Skeletal muscle satellite cell (primary cell): ENCODE measurements around the gene ZFYVE21. TPM values are rescaled to one million over a fixed set of nuclear protein-coding genes. Genes with fewer than 3 reads are reported as not detected.
"Not testable (repeated sequence)": the region's sequence is repeated elsewhere in the genome, so short reads cannot be mapped to it uniquely, and the experiment has no call there.

ENCODE experiments used
- H3K27me3 ChIP-seq: 2 replicates; pipeline ENCODE4 v1.7.0; 2013; ENCODE audit warnings: low read length; ENCODE audit not compliant: control insufficient read depth, insufficient read depth
- H3K36me3 ChIP-seq: 2 replicates; pipeline ENCODE4 v1.7.0; 2013; ENCODE audit warnings: mild to moderate bottlenecking, control low read depth, low read length; ENCODE audit not compliant: insufficient read depth
- H3K4me1 ChIP-seq: 2 replicates; pipeline ENCODE4 v1.7.0; 2013; ENCODE audit warnings: low read length; ENCODE audit not compliant: control insufficient read depth, insufficient read depth
- H3K4me2 ChIP-seq: 2 replicates; pipeline ENCODE4 v1.7.0; 2013; ENCODE audit warnings: mild to moderate bottlenecking, low read length
- H3K4me3 ChIP-seq: 2 replicates; pipeline ENCODE4 v1.7.0; 2013; ENCODE audit warnings: low read length
- H3K9ac ChIP-seq: 2 replicates; pipeline ENCODE4 v1.7.0; 2013; ENCODE audit warnings: mild to moderate bottlenecking, low read depth, low read length, moderate library complexity
- H3K9me3 ChIP-seq: replicated peaks from 2 replicates; pipeline ENCODE4 v1.7.0; 2013; ENCODE audit warnings: mild to moderate bottlenecking, control low read depth, low read length
- small RNA-seq: library from RNA; depleted of rRNA; stranded (forward); fragments of <200 nt; gene quantifications from one replicate; pipeline ENCODE3, GENCODE V24; 2012

The ZFYVE21 gene

DNA sequence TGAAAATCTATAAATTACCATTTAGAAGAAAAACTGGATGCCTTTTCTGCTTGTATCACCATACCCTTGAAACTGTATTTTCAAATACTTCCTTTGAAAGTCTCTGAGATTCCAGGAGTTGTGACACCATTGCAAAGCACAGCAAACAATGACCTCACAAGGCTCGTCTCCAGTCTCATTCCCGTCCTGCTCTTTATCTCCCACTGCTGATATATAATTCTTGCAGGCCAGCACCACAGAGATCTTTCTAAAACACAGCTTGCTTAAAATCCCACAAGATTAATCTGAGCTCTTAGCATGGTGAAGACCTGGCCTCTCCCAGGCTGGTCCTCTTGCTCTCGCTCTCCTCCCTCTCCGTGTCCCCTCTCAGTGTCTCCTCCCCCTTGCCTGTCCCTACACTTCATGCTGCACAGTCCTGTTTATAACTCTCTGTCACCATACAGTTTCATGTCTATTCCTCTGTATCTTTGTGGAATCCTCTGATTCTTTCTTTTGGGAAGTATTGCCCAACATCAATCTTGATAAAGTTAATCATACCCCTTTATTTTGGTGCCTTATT, 51.8 kb downstream of the ZFYVE21 start:
- Histone ChIP-seq H3K27me3 (no peaks in the 10 kb centered on the region), H3K9ac (no peak overlapping the region)

DNA sequence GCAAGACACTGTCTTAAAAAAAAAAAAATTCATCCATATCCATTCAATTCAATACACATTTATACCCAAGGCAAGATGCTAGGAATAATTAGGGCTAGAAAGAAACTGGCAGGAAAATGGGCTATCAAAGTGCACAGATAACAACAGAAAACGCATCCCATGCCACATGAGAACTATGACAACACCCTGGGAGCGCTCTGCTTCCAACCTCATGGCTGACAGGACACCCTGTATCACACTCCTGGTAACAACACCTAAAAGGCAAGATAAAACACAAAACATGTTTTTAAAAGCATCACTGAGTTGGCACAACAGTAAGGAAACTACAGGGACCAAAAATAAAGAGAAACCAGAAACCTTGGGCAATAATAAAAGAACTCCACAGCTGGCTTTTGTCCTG, 54.9 kb downstream of the ZFYVE21 start:
- Histone ChIP-seq H3K27me3 (no peaks in the 10 kb centered on the region), H3K4me3 (no peak overlapping the region), H3K4me2 (no peak overlapping the region), H3K36me3 (no peaks in the 10 kb centered on the region), H3K9ac (no peak overlapping the region), H3K9me3 (no peaks in the 10 kb centered on the region), H3K4me1 (no peaks in the 10 kb centered on the region)

More for the DNA sequence above, 51.8 kb downstream of the ZFYVE21 start:
- no peak overlapping the region for H3K4me3 ChIP-seq
- no peaks in the 10 kb centered on the region for H3K9me3 ChIP-seq
- no peaks in the 10 kb centered on the region for H3K4me1 ChIP-seq
- no peak overlapping the region for H3K4me2 ChIP-seq
- H3K36me3 ChIP-seq = no peaks in the 10 kb centered on the region

DNA sequence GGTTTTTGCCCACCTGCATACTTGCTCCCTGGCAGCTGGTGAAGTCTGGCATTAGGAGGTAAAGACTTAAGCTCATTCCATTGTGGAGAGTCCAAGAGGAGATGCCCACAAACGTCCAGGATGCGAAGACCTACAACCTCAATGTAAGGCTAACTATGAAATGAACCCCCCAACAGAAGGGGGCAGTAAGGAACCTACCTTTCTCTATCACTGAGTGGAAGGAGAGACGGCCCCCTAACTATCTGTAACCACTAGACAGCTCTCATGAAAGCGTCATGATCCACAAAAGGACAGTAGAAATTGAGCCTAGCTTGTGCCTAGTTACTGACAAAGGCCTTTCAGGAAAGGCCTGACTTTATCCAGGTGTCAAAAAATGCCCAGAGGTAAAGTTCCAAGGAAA, 55.3 kb downstream of the ZFYVE21 start:
- Histone ChIP-seq H3K4me3 (no peak overlapping the region), H3K9ac (no peak overlapping the region), H3K4me2 (no peak overlapping the region), H3K4me1 (no peaks in the 10 kb centered on the region), H3K36me3 (no peaks in the 10 kb centered on the region), H3K9me3 (no peaks in the 10 kb centered on the region), H3K27me3 (no peaks in the 10 kb centered on the region)

DNA sequence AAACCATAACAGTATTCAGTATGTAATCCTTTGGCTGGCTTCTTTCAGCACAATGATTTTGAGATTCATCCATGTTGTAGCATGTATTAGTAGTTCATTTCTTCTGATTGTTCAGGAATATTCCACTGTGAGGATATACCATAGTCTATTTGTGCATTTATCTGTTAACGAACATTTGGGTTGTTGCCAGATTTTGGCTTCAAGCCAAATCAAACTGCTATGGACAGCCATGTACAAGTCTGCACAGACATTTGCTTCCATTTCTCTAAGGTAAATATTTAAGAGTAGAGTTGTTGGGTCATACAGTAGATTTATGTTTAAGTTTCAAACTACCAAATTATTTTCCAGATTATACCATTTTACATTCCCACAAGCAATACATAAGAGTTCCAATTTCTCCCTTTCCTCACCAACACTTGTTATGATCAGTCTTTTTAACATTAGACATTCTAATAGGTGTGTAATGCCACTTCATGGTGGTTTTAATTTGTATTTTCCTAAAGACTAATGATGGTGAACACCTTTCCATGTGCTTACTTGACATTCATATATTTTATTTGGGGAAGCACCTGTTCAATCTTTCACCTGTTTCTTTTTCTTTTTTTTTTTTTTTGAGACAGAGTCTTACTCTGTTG, 56.6 kb downstream of the ZFYVE21 start:
- Histone ChIP-seq H3K9me3 (no peaks in the 10 kb centered on the region), H3K4me3 (no peak overlapping the region), H3K4me2 (no peak overlapping the region), H3K27me3 (no peaks in the 10 kb centered on the region), H3K4me1 (no peaks in the 10 kb centered on the region), H3K9ac (no peak overlapping the region), H3K36me3 (no peaks in the 10 kb centered on the region)

DNA sequence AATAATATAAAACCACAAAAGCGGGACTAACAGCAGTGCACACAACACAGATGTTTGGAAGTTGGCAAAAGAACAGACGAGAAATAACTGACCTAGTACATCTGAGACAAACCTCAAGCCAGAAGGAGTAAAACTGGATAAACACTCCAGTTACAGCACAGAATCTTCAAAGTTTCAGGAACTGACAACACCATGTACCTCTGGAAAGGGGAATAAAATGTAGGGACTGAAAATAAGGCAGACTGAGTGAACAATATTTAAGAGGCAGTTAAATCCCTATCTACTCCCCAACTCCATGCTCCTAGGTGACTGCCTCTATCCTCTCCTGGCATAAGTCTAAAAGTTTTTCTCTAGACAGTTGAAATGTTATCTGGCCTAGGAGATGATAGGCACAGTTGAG, 57.9 kb downstream of the ZFYVE21 start:
- H3K4me1 ChIP-seq = no peaks in the 10 kb centered on the region
- no peak overlapping the region for H3K9ac ChIP-seq
- H3K4me3 ChIP-seq = no peak overlapping the region
- H3K9me3 ChIP-seq = no peaks in the 10 kb centered on the region
- no peak overlapping the region for H3K4me2 ChIP-seq
- H3K27me3 ChIP-seq = no peaks in the 10 kb centered on the region
- no peaks in the 10 kb centered on the region for H3K36me3 ChIP-seq

- H3K36me3 ChIP-seq = no peaks in the 10 kb centered on the region
- no peak overlapping the region for H3K4me2 ChIP-seq
- no peaks in the 10 kb centered on the region for H3K9me3 ChIP-seq
- no peak overlapping the region for H3K4me3 ChIP-seq
- H3K4me1 ChIP-seq = no peaks in the 10 kb centered on the region
- no peak overlapping the region for H3K9ac ChIP-seq
- H3K27me3 ChIP-seq = no peaks in the 10 kb centered on the region
Measured at GRCh38 chr14:103775506-103775905, 59.9 kb downstream of the ZFYVE21 start.

DNA sequence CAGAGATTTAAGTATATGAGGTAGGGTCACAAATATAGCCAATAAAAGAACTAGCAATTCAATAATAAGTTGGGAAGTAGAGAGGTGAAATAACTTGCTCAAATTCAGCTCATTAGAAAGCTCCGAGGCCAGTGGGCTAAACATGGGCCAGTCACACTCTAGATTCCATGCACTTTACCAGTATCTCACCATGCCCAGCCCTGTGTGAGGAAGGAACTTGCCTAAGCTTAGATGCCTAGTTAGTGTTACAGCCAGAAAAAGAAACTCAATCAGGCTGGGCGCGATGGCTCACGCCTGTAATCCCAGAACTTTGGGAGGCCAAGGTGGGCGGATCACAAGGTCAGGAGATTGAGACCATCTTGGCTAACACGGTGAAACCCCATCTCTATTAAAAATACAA, 60.7 kb downstream of the ZFYVE21 start:
- not testable (repeated sequence) for H3K36me3 ChIP-seq, H3K4me2 ChIP-seq, H3K4me3 ChIP-seq, H3K9me3 ChIP-seq, H3K4me1 ChIP-seq, H3K27me3 ChIP-seq, H3K9ac ChIP-seq

DNA sequence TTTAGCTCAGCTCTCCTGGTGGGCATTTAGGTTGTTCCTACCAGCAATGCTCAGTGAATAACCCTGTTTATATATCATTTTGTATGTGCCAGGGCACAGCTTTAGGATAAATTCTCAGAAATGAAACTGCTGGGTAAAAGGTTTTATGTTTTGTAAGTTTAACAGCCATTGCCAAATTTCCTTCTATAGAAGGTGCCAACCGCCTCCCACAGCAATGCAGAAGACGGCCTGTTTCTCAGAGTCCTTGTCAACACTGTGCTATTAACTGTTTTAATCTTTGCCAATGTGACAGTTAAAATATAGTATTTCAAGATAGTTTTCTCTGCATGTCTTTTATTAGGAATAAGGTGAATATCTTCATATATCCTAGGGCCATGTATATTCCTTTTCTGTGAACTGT, 66.8 kb downstream of the ZFYVE21 start:
- H3K4me3 ChIP-seq = no peak overlapping the region
- H3K9ac ChIP-seq = no peak overlapping the region
- no peaks in the 10 kb centered on the region for H3K4me1 ChIP-seq
- H3K36me3 ChIP-seq = no peaks in the 10 kb centered on the region
- H3K4me2 ChIP-seq = no peak overlapping the region
- no peaks in the 10 kb centered on the region for H3K27me3 ChIP-seq
- H3K9me3 ChIP-seq = no peaks in the 10 kb centered on the region

Small RNA genes lying within 50 kb of the gene (small RNA-seq; reads per million reads assigned to genes)
- not detected for gene RF00019
